ENCODE data around the gene MYRF. TPM values are rescaled to one million over a fixed set of nuclear protein-coding genes. Genes with fewer than 3 reads are reported as not detected.

MYRF gene
- total and polyA plus RNA-seq, 9 of the 15 experiments (the other 6 are each of a cell fraction or from before 2014, with no cell fraction given): 2.3 to 25.8 (median 7.1) TPM

DNA sequence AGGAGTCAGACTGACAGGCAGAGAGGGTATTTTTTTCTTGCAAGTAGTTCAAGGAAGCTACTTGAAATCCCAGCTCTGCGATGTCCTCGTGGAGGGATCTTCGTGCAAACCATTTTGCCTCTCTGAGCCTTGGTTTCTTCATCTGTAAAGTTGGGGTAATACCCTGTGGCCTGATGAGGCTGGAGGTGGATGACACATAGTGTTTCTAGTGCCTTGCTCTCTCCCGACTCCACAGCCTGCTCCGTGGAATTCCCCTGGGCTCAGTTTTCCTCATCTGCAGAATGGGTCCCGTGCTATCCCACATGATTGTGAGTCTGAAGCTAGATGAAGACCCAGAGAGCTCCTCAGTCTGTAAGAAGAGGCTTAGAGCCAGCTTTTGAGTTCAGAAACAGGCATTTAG lies 39.6 kb upstream of the MYRF start:
- H4K20me1 ChIP-seq (replicated peaks; ENCODE audit: control insufficient read depth, insufficient read depth, low read length): 0 out of 2 replicates have a peak, but pooled peaks cover 8% of the 10 kb centered on the region
- H3K36me3 ChIP-seq (ENCODE audit: control insufficient read depth, insufficient read depth, low read length): no peaks in the 10 kb centered on the region
- no peak for ATAC-seq
- no peaks in the 10 kb centered on the region for H3K79me2 ChIP-seq (ENCODE audit: control insufficient read depth, insufficient read depth, low read length)
- DNase-seq (ENCODE audit: extremely low read depth in 1 of 4, low spot score in 3 of 4): no peak
- H3K4me2 ChIP-seq (ENCODE audit: insufficient read depth, low read length): no peak overlapping the region
- H3K4me3 ChIP-seq: no peak overlapping the region
- no peak overlapping the region for H2AFZ ChIP-seq (ENCODE audit: low read depth, low read length)
- H3K9me1 ChIP-seq (ENCODE audit: control insufficient read depth, insufficient read depth, low read length): no peaks in the 10 kb centered on the region
- TF ChIP-seq BHLHE40 (IDR thresholded peaks at IDR 0.05; ENCODE audit: low read length) (no peak), RBM39 (optimal IDR thresholded peaks at IDR 0.05; ENCODE audit: low read depth, low read length) (no peak), BCOR (IDR thresholded peaks at IDR 0.05) (peak; percentile 63), KDM1A (IDR thresholded peaks at IDR 0.05) (peak in 1 of 2 experiments; percentile 42; a peak in 1 of 4 replicates), TBP (optimal IDR thresholded peaks at IDR 0.05; ENCODE audit: low read depth, low read length) (no peak), RBM25 (IDR thresholded peaks at IDR 0.05; ENCODE audit: low read depth, low read length, severe bottlenecking) (peak; percentile 81), ZNF780A (CRISPR knock-in tag; IDR thresholded peaks at IDR 0.05) (no peak)
- TF ChIP-seq, protein P1, sequence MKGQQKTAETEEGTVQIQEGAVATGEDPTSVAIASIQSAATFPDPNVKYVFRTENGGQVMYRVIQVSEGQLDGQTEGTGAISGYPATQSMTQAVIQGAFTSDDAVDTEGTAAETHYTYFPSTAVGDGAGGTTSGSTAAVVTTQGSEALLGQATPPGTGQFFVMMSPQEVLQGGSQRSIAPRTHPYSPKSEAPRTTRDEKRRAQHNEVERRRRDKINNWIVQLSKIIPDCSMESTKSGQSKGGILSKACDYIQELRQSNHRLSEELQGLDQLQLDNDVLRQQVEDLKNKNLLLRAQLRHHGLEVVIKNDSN (CRISPR knock-in tag; IDR thresholded peaks at IDR 0.05): no peak
- no peak overlapping the region for H3K27ac ChIP-seq (ENCODE audit: extremely low read depth, low read depth, low read length)
- intact Hi-C loops (cut with micrococcal nuclease) (no loop called here), in situ Hi-C loops (cut with MboI) (no loop called here)
- 11% methylated on average over 6 of the region's 6 CpGs for WGBS (ENCODE audit: insufficient coverage, low coverage, missing lambda C conversion rate)
- BruUV-seq (replicated peaks): no TSS peak
- peak overlapping the region in 1 of 2 experiments; percentile 76; a peak in 1 of 4 replicates for H3K9ac ChIP-seq (ENCODE audit: insufficient read depth in 1 of 2, low read depth in 2 of 2, low read length in 2 of 2)
- ChIA-PET POLR2A (interaction anchor here (0.7 to 1.4 kb wide), 3 partner anchors 11 to 181 kb away, joined by 3 to 4 read pairs (median 3); no protein-coding TSS in a partner anchor), CTCF (ENCODE audit: low intra/inter-chr PET ratio) (no interaction called here)
- H3K27me3 ChIP-seq (ENCODE audit: control insufficient read depth in 2 of 2, insufficient read depth in 2 of 2, low read length in 2 of 2): peaks cover 20 to 72% of the 10 kb centered on the region in 2 experiments; a peak in 4 of 5 replicates
- H3K4me1 ChIP-seq (replicated peaks in 1 of 2; ENCODE audit: control insufficient read depth in 2 of 2, insufficient read depth in 2 of 2, low read length in 2 of 2): peaks cover 0 to 10% of the 10 kb centered on the region in 2 experiments; a peak in 2 of 5 replicates
- no peak for FAIRE-seq
- no peaks in the 10 kb centered on the region for H3K9me3 ChIP-seq (replicated peaks; ENCODE audit: control insufficient read depth, insufficient read depth, low read depth, low read length)

Data from K562 (cell line).